IMR-90 (cell line): ENCODE results near the gene MTMR1. TPM values are rescaled to one million over a fixed set of nuclear protein-coding genes. Genes with fewer than 3 reads are reported as not detected.

Experiments
- ATAC-seq: fragments of 200-7000 bp; cut with Tn5 transposase; 2 replicates; pipeline ENCODE4 v1.9.1; 2020; ENCODE audit warnings: low read depth, mild to moderate bottlenecking, moderate library complexity
- BruUV-seq: library from RNA; stranded (reverse); fragments of 400-500 nt; replicated peaks from 2 replicates; lab custom pipeline; 2021; lab: Mats Ljungman, UMichigan
- CTCF ChIA-PET: fragments of 300-600 bp; formaldehyde crosslinking; extraction: SDS; loops from one replicate; lab custom pipeline; 2021; ENCODE audit warnings: antibody characterized with exemption; lab: Yijun Ruan, JAX
- POLR2A ChIA-PET: fragments of 300-600 bp; sonication (Branson Sonifier 250); formaldehyde crosslinking; loops from one replicate; lab custom pipeline; 2022; ENCODE audit warnings: antibody characterized with exemption; ENCODE audit not compliant: unreplicated experiment; lab: Charles Lee
- DNase-seq: peaks from one replicate; pipeline ENCODE4 v3.0.0; 2013
- H2AFZ ChIP-seq: replicated peaks from 2 replicates; pipeline ENCODE3; 2013; ENCODE audit warnings: low read length, mild to moderate bottlenecking; ENCODE audit not compliant: poor library complexity
- H2AK5ac ChIP-seq: 2 replicates; pipeline ENCODE4 v1.6.1; 2013; ENCODE audit warnings: low read depth, low read length, inconsistent platforms
- H2AK9ac ChIP-seq: replicated peaks from 2 replicates; pipeline ENCODE3; 2013; ENCODE audit warnings: mild to moderate bottlenecking, low read depth, low read length, moderate library complexity; ENCODE audit not compliant: poor library complexity
- H2BK120ac ChIP-seq: 2 replicates; pipeline ENCODE4 v1.6.1; 2013; ENCODE audit warnings: low read depth, low read length, inconsistent platforms
- H2BK15ac ChIP-seq: 3 replicates; pipeline ENCODE4 v1.6.1; 2013; ENCODE audit warnings: low read depth, low read length, inconsistent platforms
- H2BK20ac ChIP-seq: 2 replicates; pipeline ENCODE4 v1.6.1; 2013; ENCODE audit warnings: low read depth, mild to moderate bottlenecking, inconsistent platforms, low read length, moderate library complexity
- H2BK5ac ChIP-seq: 2 replicates; pipeline ENCODE4 v1.6.1; 2013; ENCODE audit warnings: mild to moderate bottlenecking, low read depth, low read length, inconsistent platforms; ENCODE audit not compliant: poor library complexity, severe bottlenecking
- H3K14ac ChIP-seq: replicated peaks from 2 replicates; pipeline ENCODE4 v1.6.1; 2013; ENCODE audit warnings: low read depth, low read length, inconsistent platforms
- H3K18ac ChIP-seq: 2 replicates; pipeline ENCODE4 v1.6.1; 2013; ENCODE audit warnings: low read depth, low read length, control low read depth
- H3K23ac ChIP-seq: 2 replicates; pipeline ENCODE4 v1.6.1; 2013; ENCODE audit warnings: low read depth, low read length, inconsistent platforms
- H3K27ac ChIP-seq: 2 replicates; pipeline ENCODE4 v1.5.1; 2013; ENCODE audit warnings: mild to moderate bottlenecking, control low read depth, low read length; ENCODE audit not compliant: insufficient read depth
- H3K27me3 ChIP-seq: 2 replicates; pipeline ENCODE4 v1.6.1; 2013; ENCODE audit warnings: low read length; ENCODE audit not compliant: control insufficient read depth, insufficient read depth
- H3K36me3 ChIP-seq: 2 replicates; pipeline ENCODE4 v1.6.1; 2013; ENCODE audit warnings: low read length, mixed read lengths; ENCODE audit not compliant: control insufficient read depth, insufficient read depth
- H3K4ac ChIP-seq: 2 replicates; pipeline ENCODE4 v1.6.1; 2013; ENCODE audit warnings: low read depth, low read length, inconsistent platforms
- H3K4me1 ChIP-seq: 2 replicates; pipeline ENCODE4 v1.6.1; 2013; ENCODE audit warnings: low read length, mixed read lengths; ENCODE audit not compliant: control insufficient read depth, insufficient read depth
- H3K4me2 ChIP-seq: 2 replicates; pipeline ENCODE4 v1.6.1; 2013; ENCODE audit warnings: low read depth, mild to moderate bottlenecking, control low read depth, low read length, moderate library complexity
- H3K4me3 ChIP-seq: 2 replicates; pipeline ENCODE4 v1.5.1; 2013; ENCODE audit warnings: low read depth, mild to moderate bottlenecking, control low read depth, low read length, moderate library complexity; ENCODE audit not compliant: insufficient read depth
- H3K56ac ChIP-seq: 2 replicates; pipeline ENCODE4 v1.6.1; 2013; ENCODE audit warnings: low read length, inconsistent platforms; ENCODE audit not compliant: insufficient read depth; ENCODE audit errors: extremely low read depth
- H3K79me1 ChIP-seq, 2 experiments: 2 replicates each; pipeline ENCODE4 v1.6.1; 2013; ENCODE audit warnings: low read length in 2 of 2, inconsistent platforms in 1 of 2, low read depth in 1 of 2
- H3K9ac ChIP-seq: 2 replicates; pipeline ENCODE4 v1.6.1; 2013; ENCODE audit warnings: low read depth, low read length, control low read depth
- H3K9me1 ChIP-seq: 2 replicates; pipeline ENCODE4 v1.6.1; 2013; ENCODE audit warnings: low read length, inconsistent platforms; ENCODE audit not compliant: insufficient read depth
- H3K9me3 ChIP-seq: 2 replicates; pipeline ENCODE4 v1.6.1; 2013; ENCODE audit warnings: low read length; ENCODE audit not compliant: control insufficient read depth, insufficient read depth
- H4K20me1 ChIP-seq: 2 replicates; pipeline ENCODE4 v1.6.1; 2013; ENCODE audit warnings: low read length, inconsistent platforms; ENCODE audit not compliant: insufficient read depth
- H4K5ac ChIP-seq: 2 replicates; pipeline ENCODE4 v1.6.1; 2013; ENCODE audit warnings: mild to moderate bottlenecking, low read depth, low read length, control low read depth
- H4K8ac ChIP-seq, 2 experiments: 2 replicates each; pipeline ENCODE4 v1.6.1; 2013; ENCODE audit warnings: low read depth in 2 of 2, low read length in 2 of 2, control low read depth in 1 of 2, inconsistent platforms in 1 of 2
- H4K91ac ChIP-seq: 2 replicates; pipeline ENCODE4 v1.6.1; 2013; ENCODE audit warnings: low read depth, low read length, inconsistent platforms; ENCODE audit not compliant: insufficient read depth
- BHLHE40 ChIP-seq: fragments of 150-350 bp; IDR thresholded peaks from 2 replicates; pipeline ENCODE4 v1.6.1; 2016; ENCODE audit warnings: mild to moderate bottlenecking, low read depth, low read length
- CEBPB ChIP-seq: IDR thresholded peaks from 2 replicates; pipeline ENCODE4 v1.6.1; 2012; ENCODE audit warnings: low read depth, low read length, improper control_type of control experiment
- CHD1 ChIP-seq: IDR thresholded peaks from 2 replicates; pipeline ENCODE4 v1.6.1; 2012; ENCODE audit warnings: low read depth, low read length, improper control_type of control experiment
- ELK1 ChIP-seq: fragments of 150-350 bp; IDR thresholded peaks from 2 replicates; pipeline ENCODE4 v1.6.1; 2016; ENCODE audit warnings: low read depth, mild to moderate bottlenecking, low read length, moderate library complexity, borderline replicate concordance
- FOS ChIP-seq: fragments of 150-350 bp; IDR thresholded peaks from 2 replicates; pipeline ENCODE4 v1.6.1; 2016; ENCODE audit warnings: low read depth, low read length
- MAFK ChIP-seq: IDR thresholded peaks from 2 replicates; pipeline ENCODE4 v1.6.1; 2012; ENCODE audit warnings: low read depth, low read length, improper control_type of control experiment
- MAZ ChIP-seq: IDR thresholded peaks from 2 replicates; pipeline ENCODE4 v1.6.1; 2012; ENCODE audit warnings: low read depth, mild to moderate bottlenecking, low read length, improper control_type of control experiment, moderate library complexity, borderline replicate concordance
- MXI1 ChIP-seq: IDR thresholded peaks from 2 replicates; pipeline ENCODE4 v1.6.1; 2012; ENCODE audit warnings: low read depth, mild to moderate bottlenecking, low read length, moderate library complexity, borderline replicate concordance
- NFE2L2 ChIP-seq: fragments of 150-350 bp; IDR thresholded peaks from 2 replicates; pipeline ENCODE4 v1.6.1; 2016; ENCODE audit warnings: low read depth, mild to moderate bottlenecking, low read length
- POLR2A ChIP-seq: IDR thresholded peaks from 2 replicates; pipeline ENCODE4 v1.6.1; 2012; ENCODE audit warnings: mild to moderate bottlenecking, low read depth, low read length
- RAD21 ChIP-seq: IDR thresholded peaks from 2 replicates; pipeline ENCODE4 v1.6.1; 2012; ENCODE audit warnings: low read length, improper control_type of control experiment
- RCOR1 ChIP-seq: IDR thresholded peaks from 2 replicates; pipeline ENCODE4 v1.6.1; 2012; ENCODE audit warnings: mild to moderate bottlenecking, low read length, improper control_type of control experiment; ENCODE audit not compliant: insufficient replicate concordance
- RFX5 ChIP-seq: IDR thresholded peaks from 2 replicates; pipeline ENCODE4 v1.8.0; 2012; ENCODE audit warnings: low read depth, mild to moderate bottlenecking, low read length, moderate library complexity
- SMC3 ChIP-seq: fragments of 150-350 bp; IDR thresholded peaks from 2 replicates; pipeline ENCODE4 v1.6.1; 2016; ENCODE audit warnings: low read depth, mild to moderate bottlenecking, antibody characterized with exemption, low read length, moderate library complexity
- USF2 ChIP-seq: fragments of 150-350 bp; IDR thresholded peaks from 2 replicates; pipeline ENCODE4 v1.6.1; 2017; ENCODE audit warnings: mild to moderate bottlenecking, antibody characterized with exemption, low read length, low read depth
- WGBS, 2 experiments: methylation state at CpG; one replicate each; pipeline versions ENCODE4 v1.1.5 to v1.1.7; 2013; ENCODE audit warnings: missing lambda C conversion rate in 2 of 2; ENCODE audit not compliant: insufficient read length in 1 of 2; ENCODE audit errors: extremely low coverage in 2 of 2; 5-methylcytosine and 5-hydroxymethylcytosine counted together
- dilution Hi-C: fragments of 300-500 bp; cut with HindIII; formaldehyde crosslinking; loops from one replicate; pipeline ENCODE4 v1.14.3; 2018; ENCODE audit warnings: low sequenced_read_pairs; ENCODE audit not compliant: unreplicated experiment
- in situ Hi-C: fragments of 300-500 bp; cut with MboI; formaldehyde crosslinking; loops from 3 replicates; pipeline ENCODE4 v1.14.3; 2019; ENCODE audit warnings: low sequenced_read_pairs, inconsistent platforms, mixed read lengths
- intact Hi-C: fragments of 100-400 bp; cut with micrococcal nuclease; formaldehyde crosslinking; loops from 2 replicates; pipeline ENCODE4 v1.10.0; 2022
- polyA plus RNA-seq, 3 experiments: library from polyadenylated mRNA; depleted of rRNA; stranded (reverse); fragments of >200 nt; gene quantifications; 2 replicates each; pipeline ENCODE4 v1.2.3, GENCODE V29; 2012; ENCODE audit warnings: low replicate concordance in 1 of 3
- total RNA-seq: library from RNA; depleted of rRNA; stranded (reverse); fragments of >200 nt; gene quantifications from 2 replicates; pipeline ENCODE4 v1.2.3, GENCODE V29; 2012
- TF ChIP-seq, protein P1 (sequence below): conservative IDR thresholded peaks from 2 replicates; pipeline ENCODE4 v1.5.1; 2012; ENCODE audit warnings: mild to moderate bottlenecking, low read depth, low read length, improper control_type of control experiment

The MTMR1 gene
- total and polyA plus RNA-seq, 2 of the 4 experiments (the other 2 are of a cell fraction) = 19.0 to 28.8 TPM

DNA sequence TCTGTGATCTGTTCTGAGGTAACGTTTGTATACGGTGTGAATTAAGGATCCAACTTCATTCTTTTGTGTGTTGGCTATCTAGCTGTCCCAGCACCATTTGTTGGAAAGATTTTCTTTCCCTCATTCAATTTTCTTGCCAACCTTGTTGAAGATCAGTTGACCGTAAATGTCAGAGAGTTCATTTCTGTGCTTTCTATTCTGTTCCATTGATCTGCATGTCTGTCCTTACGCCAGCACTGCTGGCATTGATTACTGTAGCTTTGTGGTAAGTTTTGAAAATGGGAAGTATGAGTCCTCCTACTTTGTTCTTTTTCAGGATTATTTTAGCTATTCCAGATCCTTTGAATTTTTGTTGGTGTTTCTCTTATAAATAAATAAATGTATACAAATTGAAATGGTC lies 60.8 kb downstream of the MTMR1 start:
- TF ChIP-seq RAD21 (no peak), RFX5 (no peak), CHD1 (no peak), ELK1 (no peak), POLR2A (no peak), MAFK (no peak), CEBPB (no peak), MAZ (no peak), FOS (no peak), RCOR1 (no peak), MXI1 (no peak), USF2 (no peak), NFE2L2 (no peak), SMC3 (no peak), BHLHE40 (no peak)
- TF ChIP-seq, protein P1, sequence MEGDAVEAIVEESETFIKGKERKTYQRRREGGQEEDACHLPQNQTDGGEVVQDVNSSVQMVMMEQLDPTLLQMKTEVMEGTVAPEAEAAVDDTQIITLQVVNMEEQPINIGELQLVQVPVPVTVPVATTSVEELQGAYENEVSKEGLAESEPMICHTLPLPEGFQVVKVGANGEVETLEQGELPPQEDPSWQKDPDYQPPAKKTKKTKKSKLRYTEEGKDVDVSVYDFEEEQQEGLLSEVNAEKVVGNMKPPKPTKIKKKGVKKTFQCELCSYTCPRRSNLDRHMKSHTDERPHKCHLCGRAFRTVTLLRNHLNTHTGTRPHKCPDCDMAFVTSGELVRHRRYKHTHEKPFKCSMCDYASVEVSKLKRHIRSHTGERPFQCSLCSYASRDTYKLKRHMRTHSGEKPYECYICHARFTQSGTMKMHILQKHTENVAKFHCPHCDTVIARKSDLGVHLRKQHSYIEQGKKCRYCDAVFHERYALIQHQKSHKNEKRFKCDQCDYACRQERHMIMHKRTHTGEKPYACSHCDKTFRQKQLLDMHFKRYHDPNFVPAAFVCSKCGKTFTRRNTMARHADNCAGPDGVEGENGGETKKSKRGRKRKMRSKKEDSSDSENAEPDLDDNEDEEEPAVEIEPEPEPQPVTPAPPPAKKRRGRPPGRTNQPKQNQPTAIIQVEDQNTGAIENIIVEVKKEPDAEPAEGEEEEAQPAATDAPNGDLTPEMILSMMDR = no peak
- H2BK5ac ChIP-seq = no peak overlapping the region
- no peak overlapping the region for H2AK5ac ChIP-seq
- no peak overlapping the region for H2BK15ac ChIP-seq
- CTCF ChIA-PET = no interaction called here
- WGBS, 2 experiments = 100% methylated on average over 1 of the region's 4 CpGs; no CpG with 5 or more reads in 1 of the 2 experiments
- no peak overlapping the region for H2BK120ac ChIP-seq
- no peaks in the 10 kb centered on the region for H3K9me3 ChIP-seq
- BruUV-seq = no TSS peak
- POLR2A ChIA-PET = no interaction called here
- no peak overlapping the region for H4K5ac ChIP-seq
- no peak overlapping the region for H3K23ac ChIP-seq
- H3K27ac ChIP-seq = no peak overlapping the region
- intact Hi-C loops = no loop called here
- no peak overlapping the region for H2AK9ac ChIP-seq
- no peak overlapping the region for H3K18ac ChIP-seq
- H3K4me2 ChIP-seq = no peak overlapping the region
- H4K8ac ChIP-seq = no peak overlapping the region
- no peaks in the 10 kb centered on the region for H3K4me1 ChIP-seq
- H3K56ac ChIP-seq = no peak overlapping the region
- H2AFZ ChIP-seq = no peak overlapping the region
- peaks cover 13% of the 10 kb centered on the region; the same call in 1 of the 2 replicates for H3K36me3 ChIP-seq
- no peak overlapping the region for H4K91ac ChIP-seq
- H3K79me1 ChIP-seq = no peaks in the 10 kb centered on the region
- H4K20me1 ChIP-seq = no peaks in the 10 kb centered on the region
- H3K4ac ChIP-seq = no peak overlapping the region
- no peak for DNase-seq
- dilution Hi-C loops = no loop called here
- no peak overlapping the region for H3K14ac ChIP-seq
- no peak overlapping the region for H2BK20ac ChIP-seq
- no peak overlapping the region for H3K9ac ChIP-seq
- H3K4me3 ChIP-seq = no peak overlapping the region
- H3K9me1 ChIP-seq = no peaks in the 10 kb centered on the region
- in situ Hi-C loops = no loop called here
- no peaks in the 10 kb centered on the region for H3K27me3 ChIP-seq
- no peak for ATAC-seq
